Measurements from ENCODE around the gene HCFC1.

HCFC1 gene

DNA sequence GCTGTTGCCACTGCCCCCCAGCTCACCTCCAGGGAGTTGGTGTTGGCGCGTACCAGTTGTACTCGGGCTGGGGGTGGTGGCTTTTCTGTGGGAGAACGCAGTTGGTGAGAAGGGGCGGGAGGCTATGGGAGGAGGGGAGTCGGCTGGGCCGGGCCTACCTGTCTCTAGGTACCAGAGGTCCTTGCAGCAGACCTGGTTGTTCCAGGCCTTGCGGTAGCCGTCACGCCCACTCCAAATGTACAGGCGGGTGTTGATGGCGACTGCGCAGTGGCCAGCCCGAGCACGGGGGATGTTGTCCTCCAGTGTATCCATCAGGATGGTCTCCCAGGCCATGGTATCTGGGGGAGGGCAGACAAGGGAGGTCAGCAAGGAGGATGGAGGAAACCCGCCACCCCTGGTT lies 11.5 kb downstream of the HCFC1 start:
- TF ChIP-seq, protein P1, sequence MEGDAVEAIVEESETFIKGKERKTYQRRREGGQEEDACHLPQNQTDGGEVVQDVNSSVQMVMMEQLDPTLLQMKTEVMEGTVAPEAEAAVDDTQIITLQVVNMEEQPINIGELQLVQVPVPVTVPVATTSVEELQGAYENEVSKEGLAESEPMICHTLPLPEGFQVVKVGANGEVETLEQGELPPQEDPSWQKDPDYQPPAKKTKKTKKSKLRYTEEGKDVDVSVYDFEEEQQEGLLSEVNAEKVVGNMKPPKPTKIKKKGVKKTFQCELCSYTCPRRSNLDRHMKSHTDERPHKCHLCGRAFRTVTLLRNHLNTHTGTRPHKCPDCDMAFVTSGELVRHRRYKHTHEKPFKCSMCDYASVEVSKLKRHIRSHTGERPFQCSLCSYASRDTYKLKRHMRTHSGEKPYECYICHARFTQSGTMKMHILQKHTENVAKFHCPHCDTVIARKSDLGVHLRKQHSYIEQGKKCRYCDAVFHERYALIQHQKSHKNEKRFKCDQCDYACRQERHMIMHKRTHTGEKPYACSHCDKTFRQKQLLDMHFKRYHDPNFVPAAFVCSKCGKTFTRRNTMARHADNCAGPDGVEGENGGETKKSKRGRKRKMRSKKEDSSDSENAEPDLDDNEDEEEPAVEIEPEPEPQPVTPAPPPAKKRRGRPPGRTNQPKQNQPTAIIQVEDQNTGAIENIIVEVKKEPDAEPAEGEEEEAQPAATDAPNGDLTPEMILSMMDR (IDR thresholded peaks at IDR 0.05; ENCODE audit: low read depth, low read length), result no peak
- DNase-seq (ENCODE audit: extremely low read depth, low read depth), result no peak

DNA sequence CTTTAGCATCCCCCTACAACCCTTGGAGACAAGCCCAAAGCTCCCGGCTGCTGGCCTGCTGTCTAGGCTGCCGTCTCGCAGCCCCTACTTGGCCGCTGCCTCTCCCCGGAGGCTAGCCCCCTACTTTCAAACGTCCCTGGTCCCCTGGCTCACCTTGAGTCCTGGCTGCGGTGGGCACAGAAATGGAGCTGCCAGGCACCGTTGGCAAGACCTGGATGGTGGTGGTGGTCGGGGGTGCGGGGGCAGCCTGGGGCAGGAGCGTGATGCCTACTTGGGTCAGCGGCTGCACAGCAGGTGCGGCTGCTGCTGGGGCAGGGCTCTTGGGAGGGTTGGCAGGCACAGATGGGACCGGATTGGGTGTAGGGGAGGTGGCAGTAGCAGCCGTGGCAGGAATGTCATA lies 12.0 kb downstream of the HCFC1 start:
- TF ChIP-seq, protein P1 (IDR thresholded peaks at IDR 0.05; ENCODE audit: low read depth, low read length), result no peak
- DNase-seq (ENCODE audit: extremely low read depth, low read depth), result no peak

DNA sequence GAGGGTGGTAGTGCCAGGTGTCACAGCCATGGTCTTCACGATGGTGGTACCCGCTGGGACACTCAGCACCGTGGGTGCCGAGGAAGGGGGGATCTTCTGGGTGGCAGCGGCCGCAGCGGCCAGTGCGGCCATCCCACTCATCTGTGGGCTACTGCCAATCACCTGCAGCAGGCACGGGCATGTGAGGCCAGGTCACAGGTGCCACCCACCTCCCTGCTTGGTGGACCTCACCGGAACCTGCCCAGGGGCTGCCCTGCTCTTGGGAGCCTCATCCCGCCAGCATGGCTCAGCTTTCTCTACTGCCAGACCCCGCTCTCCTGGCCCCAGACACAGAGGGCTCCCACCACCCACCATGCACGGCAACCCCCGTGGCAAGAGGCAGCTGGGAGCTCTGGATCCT lies 13.0 kb downstream of the HCFC1 start:
- TF ChIP-seq, protein P1 (IDR thresholded peaks at IDR 0.05; ENCODE audit: low read depth, low read length), result no peak
- no peak for DNase-seq (ENCODE audit: extremely low read depth, low read depth)

DNA sequence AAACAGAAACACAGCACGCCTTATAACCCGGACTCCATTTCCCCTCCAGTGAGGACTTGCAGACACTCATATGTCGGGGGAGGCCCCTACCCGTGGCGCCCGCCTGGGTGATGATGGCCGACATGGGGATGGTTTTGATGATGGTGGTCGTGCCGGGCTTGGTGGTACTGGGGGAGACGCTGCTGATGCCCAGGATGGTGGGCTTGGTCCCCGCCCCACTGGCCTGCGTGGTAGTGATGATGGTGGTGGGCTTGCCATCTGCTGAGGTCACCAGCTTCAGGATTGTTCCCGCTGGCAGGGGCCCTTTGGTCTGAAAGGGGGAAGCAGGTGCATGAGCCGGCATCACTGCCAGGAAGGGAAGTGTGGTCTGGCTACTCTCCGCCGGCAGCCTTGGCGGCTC lies 14.4 kb downstream of the HCFC1 start:
- DNase-seq (ENCODE audit: extremely low read depth, low read depth), result no peak

DNA sequence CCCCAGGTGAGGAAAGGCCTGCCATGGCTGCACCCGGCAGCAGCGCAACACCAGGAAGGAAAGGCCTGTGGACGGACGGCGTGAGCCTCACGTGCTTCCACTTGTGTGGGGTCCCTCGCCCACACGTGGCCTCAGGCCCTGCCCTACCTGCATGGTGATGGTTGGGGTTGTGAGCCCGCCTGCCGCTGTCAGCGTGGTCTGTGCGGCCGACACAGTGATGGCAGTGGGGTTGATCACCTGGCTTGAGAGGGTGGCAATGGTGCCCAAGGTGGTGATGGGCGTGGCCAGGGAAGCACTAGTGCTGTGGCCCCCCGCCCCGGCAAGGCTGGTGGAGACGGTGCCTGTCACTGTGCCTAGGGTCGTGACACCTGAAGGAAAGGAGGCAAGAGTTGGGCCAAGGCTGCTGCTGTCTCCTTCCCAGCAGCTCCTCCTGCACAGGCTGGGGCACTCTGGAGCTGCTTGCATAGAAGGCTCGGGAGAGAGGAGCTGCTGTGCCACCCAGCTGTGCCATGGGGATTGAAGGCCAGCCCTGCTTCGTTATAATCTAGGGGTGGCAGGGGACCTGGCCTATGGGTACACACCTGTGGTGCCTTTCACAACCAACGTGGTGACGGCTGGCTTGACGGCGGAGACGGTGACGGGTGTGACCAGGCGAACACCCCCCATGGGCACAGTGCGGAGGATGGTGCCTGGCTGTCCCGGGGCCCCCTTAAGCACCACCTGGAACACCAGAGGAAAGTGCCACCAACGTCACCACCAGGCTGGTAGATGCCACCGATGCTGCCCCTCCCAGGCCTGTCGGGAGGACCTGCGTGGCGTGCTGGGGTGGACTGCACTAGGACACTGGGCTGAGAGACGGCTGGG lies 15.3 kb downstream of the HCFC1 start:
- DNase-seq (ENCODE audit: extremely low read depth, low read depth), result no peak
- TF ChIP-seq, protein P1 (IDR thresholded peaks at IDR 0.05; ENCODE audit: low read depth, low read length), result no peak

More for the DNA sequence above, 14.4 kb downstream of the HCFC1 start:
- TF ChIP-seq, protein P1 (IDR thresholded peaks at IDR 0.05; ENCODE audit: low read depth, low read length), result no peak

DNA sequence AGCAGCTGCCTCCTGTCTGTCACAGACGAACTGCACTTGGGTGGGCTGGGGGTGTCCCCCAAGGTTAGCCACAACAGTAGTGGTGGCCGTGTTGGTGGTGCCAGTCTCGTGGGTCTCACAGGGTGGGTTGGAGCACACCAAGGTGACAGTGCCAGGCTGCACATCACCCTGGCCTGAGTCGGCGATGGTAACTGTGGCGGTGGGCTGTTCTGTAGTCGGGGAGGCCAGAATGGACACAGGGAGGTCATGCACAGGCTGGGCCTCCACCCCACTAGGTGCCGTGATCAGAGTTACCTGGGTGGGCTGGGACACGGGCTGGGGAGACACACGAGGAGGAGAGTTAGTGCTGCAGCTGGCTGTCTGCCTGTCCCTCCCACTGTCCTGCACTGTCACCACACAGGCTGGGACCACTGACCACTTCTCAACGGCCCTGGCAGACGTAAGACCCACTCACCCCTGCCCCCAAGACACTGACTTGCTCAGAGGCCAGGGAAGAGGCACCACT lies 16.3 kb downstream of the HCFC1 start:
- TF ChIP-seq, protein P1 (IDR thresholded peaks at IDR 0.05; ENCODE audit: low read depth, low read length), result no peak

DNA sequence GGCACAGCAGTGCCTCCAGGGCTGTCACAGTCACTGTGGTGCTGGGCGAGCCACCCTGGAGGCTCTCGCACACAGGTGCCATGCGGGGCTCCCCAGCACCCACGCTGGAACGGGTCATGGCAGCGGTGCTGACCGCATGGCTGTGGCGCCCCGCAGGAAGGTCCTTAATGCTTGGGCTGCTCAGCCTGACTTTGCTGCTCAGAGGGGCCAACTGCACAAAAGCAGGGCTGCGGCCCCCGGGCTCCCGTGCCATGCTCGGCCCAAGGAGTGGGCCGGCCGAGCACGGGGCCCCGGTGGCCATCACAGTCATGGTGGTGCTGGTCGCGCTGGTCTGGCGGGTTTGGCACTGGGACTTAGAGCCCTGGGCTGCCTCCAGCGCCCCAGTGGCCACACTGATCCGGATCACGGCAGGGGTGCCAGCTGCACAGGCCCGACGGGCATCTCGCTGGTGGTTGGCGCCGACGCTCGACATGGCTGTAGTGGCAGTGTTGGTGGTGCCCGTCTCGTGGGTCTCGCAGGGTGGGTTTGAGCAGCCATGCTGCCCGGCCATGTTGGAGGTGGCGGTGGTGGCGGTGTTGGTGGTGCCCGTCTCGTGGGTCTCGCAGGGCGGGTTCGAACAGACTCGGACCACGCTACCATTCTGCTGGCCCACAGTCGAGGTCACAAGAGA lies 16.9 kb downstream of the HCFC1 start:
- TF ChIP-seq, protein P1 (IDR thresholded peaks at IDR 0.05; ENCODE audit: low read depth, low read length), result no peak
- no peak for DNase-seq (ENCODE audit: extremely low read depth, low read depth)

More for the DNA sequence above, 16.3 kb downstream of the HCFC1 start:
- DNase-seq (ENCODE audit: extremely low read depth, low read depth), result no peak

Data from AG09319 (cell line).